K562 (cell line): ENCODE data around the gene ASB7. TPM values are rescaled to one million over a fixed set of nuclear protein-coding genes. Genes with fewer than 3 reads are reported as not detected.

Experiments used
- BACH1 ChIP-seq: fragments of 200-800 bp; sonication (Bioruptor generic); IDR thresholded peaks from 2 replicates; pipeline ENCODE4 v1.6.1; 2016; ENCODE audit warnings: missing genetic modification characterization, missing compliant biosample characterization
- CHAMP1 ChIP-seq: fragments of 450-650 bp; IDR thresholded peaks from 2 replicates; pipeline ENCODE4 v1.6.1; 2016; ENCODE audit warnings: mild to moderate bottlenecking
- FOXP1 ChIP-seq: sonication (generic); formaldehyde crosslinking; IDR thresholded peaks from 2 replicates; pipeline ENCODE4 v1.8.0; 2022; ENCODE audit warnings: mild to moderate bottlenecking, missing genetic modification reagents
- GABPB2 ChIP-seq: fragments of 250-450 bp; sonication (Bioruptor Pico); conservative IDR thresholded peaks from 2 replicates; pipeline ENCODE4 v1.5.1; 2021; ENCODE audit warnings: mild to moderate bottlenecking
- IRF9 ChIP-seq: fragments of 450-650 bp; IDR thresholded peaks from 2 replicates; pipeline ENCODE4 v1.6.1; 2016; ENCODE audit warnings: missing biosample characterization, missing genetic modification characterization
- LCOR ChIP-seq: sonication (generic); formaldehyde crosslinking; IDR thresholded peaks from 2 replicates; pipeline ENCODE4 v1.8.0; 2022; ENCODE audit warnings: mild to moderate bottlenecking, missing genetic modification reagents
- NCOA2 ChIP-seq, 2 experiments: fragments of 450-650 bp; IDR thresholded peaks; 2 replicates each; pipeline ENCODE4 v1.6.1; 2018; ENCODE audit warnings: mild to moderate bottlenecking in 2 of 2, moderate library complexity in 1 of 2; ENCODE audit not compliant: partially characterized antibody in 2 of 2
- POLR2AphosphoS2 ChIP-seq: IDR thresholded peaks from 2 replicates; pipeline ENCODE4 v1.6.1; 2012; ENCODE audit warnings: low read length, improper control_type of control experiment
- POLR3G ChIP-seq: IDR thresholded peaks from 2 replicates; pipeline ENCODE4 v1.6.1; 2011; ENCODE audit not compliant: insufficient read length, insufficient replicate concordance; ENCODE audit errors: extremely low read depth
- SNRNP70 ChIP-seq: fragments of 200-400 bp; formaldehyde crosslinking; optimal IDR thresholded peaks from 2 replicates; pipeline ENCODE3; 2017; ENCODE audit warnings: low read depth, low read length
- TOE1 ChIP-seq, 2 experiments: fragments of 450-650 bp in 1 of 2; sonication (generic) in 1 of 2; formaldehyde crosslinking in 1 of 2; IDR thresholded peaks; 2 replicates each; pipeline versions ENCODE4 v1.7.1 to v1.8.0; 2016 to 2022; ENCODE audit warnings: borderline replicate concordance in 2 of 2, mild to moderate bottlenecking in 2 of 2, antibody characterized with exemption in 1 of 2, inconsistent platforms in 1 of 2, low read depth in 1 of 2, missing genetic modification reagents in 1 of 2, moderate library complexity in 1 of 2
- ZBTB11 ChIP-seq, 3 experiments: fragments of 200-800 bp in 1 of 3; fragments of 250-450 bp in 1 of 3; fragments of 450-650 bp in 1 of 3; sonication (Bioruptor Pico) in 1 of 3; sonication (Bioruptor generic) in 1 of 3; formaldehyde crosslinking in 1 of 3; IDR thresholded peaks; 2 replicates each; pipeline versions ENCODE4 v1.6.1 to v1.8.0; 2016 to 2022; ENCODE audit warnings: mild to moderate bottlenecking in 2 of 3, missing genetic modification characterization in 2 of 3, missing compliant biosample characterization in 1 of 3, moderate library complexity in 1 of 3
- ZNF12 ChIP-seq: sonication (generic); formaldehyde crosslinking; IDR thresholded peaks from 2 replicates; pipeline ENCODE4 v1.4.0; 2020; ENCODE audit warnings: mild to moderate bottlenecking, missing genetic modification reagents
- ZNF197 ChIP-seq: fragments of 200-800 bp; sonication (Bioruptor generic); IDR thresholded peaks from 2 replicates; pipeline ENCODE4 v1.6.1; 2016; ENCODE audit warnings: low read depth, missing genetic modification characterization, missing compliant biosample characterization
- ZNF384 ChIP-seq: IDR thresholded peaks from 2 replicates; pipeline ENCODE4 v1.6.1; 2012; ENCODE audit warnings: low read depth, low read length, improper control_type of control experiment
- ZNF445 ChIP-seq: fragments of 250-450 bp; sonication (Bioruptor Pico); IDR thresholded peaks from 2 replicates; pipeline ENCODE4 v1.4.0; 2020; ENCODE audit warnings: low read depth, mild to moderate bottlenecking, moderate library complexity
- polyA plus RNA-seq, 8 experiments: library from polyadenylated mRNA; depleted of rRNA in 4 of 8; stranded (reverse) in 5 of 8; unstranded in 3 of 8; fragments of >200 nt; fragmentation: Nextera tagmentation in 2 of 8; fragmentation: Illumina TruSeq in 1 of 8; extraction: Ambion mirVana in 2 of 8; extraction: Trizol in 1 of 8; gene quantifications; 2 replicates each; pipeline versions ENCODE4 v1.2.1 to v1.2.3, GENCODE V29; 2011 to 2014; ENCODE audit warnings: inconsistent platforms in 1 of 8, missing spikeins in 1 of 8
- total RNA-seq, 7 experiments: library from RNA; depleted of rRNA in 6 of 7; stranded (reverse); fragments of >200 nt in 6 of 7; fragmentation: Illumina TruSeq in 2 of 7; extraction: Trizol in 2 of 7; gene quantifications; 2 replicates each; pipeline versions ENCODE4 v1.2.1 to v1.2.3, GENCODE V29; 2011 to 2021; ENCODE audit warnings: low replicate concordance in 1 of 7

Gene ASB7
- total and polyA plus RNA-seq, 9 of the 15 experiments (the other 6 are each of a cell fraction or from before 2014, with no cell fraction given) = 1.8 to 10.1 (median 6.8) TPM

GRCh38 chr15:100596792-100597191, 5.6 kb upstream of the ASB7 start (continued):
- TF ChIP-seq CHAMP1 (no peak), IRF9 (no peak), ZBTB11 (CRISPR knock-in tag; IDR thresholded peaks at IDR 0.05) (no peak), LCOR (no peak), ZNF197 (CRISPR knock-in tag) (no peak), ZNF384 (no peak), ZNF12 (CRISPR knock-in tag) (no peak), SNRNP70 (no peak), ZNF445 (no peak), BACH1 (tag) (no peak), GABPB2 (CRISPR knock-in tag) (no peak), POLR3G (no peak), FOXP1 (no peak), NCOA2 (IDR thresholded peaks at IDR 0.05; ENCODE audit: partially characterized antibody in 2 of 2) (no peak), POLR2AphosphoS2 (peak; percentile 73; the same call in 1 of the 2 replicates), TOE1 (IDR thresholded peaks at IDR 0.05; ENCODE audit: borderline replicate concordance) (no peak), TOE1 (CRISPR knock-in tag; IDR thresholded peaks at IDR 0.05; ENCODE audit: borderline replicate concordance, low read depth) (no peak)
